ENCODE results near the gene PIGB. TPM values are rescaled to one million over a fixed set of nuclear protein-coding genes. Genes with fewer than 3 reads are reported as not detected.

The PIGB gene
- total RNA-seq, 1 donor from 2014 or later: 8.9 TPM

DNA sequence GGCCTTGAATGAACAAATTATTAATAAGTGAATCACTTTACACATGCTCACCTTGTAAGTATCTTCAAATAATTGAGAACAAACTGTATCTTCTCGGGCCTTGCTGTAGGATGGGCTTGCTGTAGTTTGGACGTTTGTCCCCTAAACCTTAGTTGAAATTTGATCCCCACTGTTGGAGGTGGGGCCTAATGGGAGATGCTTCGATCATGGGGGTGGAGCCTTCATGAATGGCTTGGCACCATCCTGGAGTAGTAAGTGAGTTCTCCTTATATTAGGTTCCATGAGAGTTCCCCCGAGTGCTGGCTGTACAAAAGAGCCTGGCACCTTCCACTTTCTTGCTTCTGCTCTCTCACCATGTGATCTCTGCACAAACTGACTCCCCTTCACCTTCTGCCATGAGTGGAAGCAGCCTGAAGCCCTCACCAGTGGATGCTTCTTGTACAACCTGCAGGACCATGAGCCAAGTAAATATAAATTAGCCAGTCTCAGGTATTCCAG lies 29.3 kb downstream of the PIGB start:
- Mint-ChIP-seq H3K27ac (ENCODE audit: unreplicated experiment) (no peak overlapping the region), H3K36me3 (ENCODE audit: low read depth) (peaks cover 7% of the 10 kb centered on the region), H3K4me3 (ENCODE audit: unreplicated experiment) (no peak overlapping the region), H3K27me3 (ENCODE audit: low read depth) (no peaks in the 10 kb centered on the region), H3K9me3 (ENCODE audit: low read depth) (no peaks in the 10 kb centered on the region), H3K4me1 (ENCODE audit: low read depth) (peaks cover 16% of the 10 kb centered on the region)
- TF ChIP-seq, protein P1, sequence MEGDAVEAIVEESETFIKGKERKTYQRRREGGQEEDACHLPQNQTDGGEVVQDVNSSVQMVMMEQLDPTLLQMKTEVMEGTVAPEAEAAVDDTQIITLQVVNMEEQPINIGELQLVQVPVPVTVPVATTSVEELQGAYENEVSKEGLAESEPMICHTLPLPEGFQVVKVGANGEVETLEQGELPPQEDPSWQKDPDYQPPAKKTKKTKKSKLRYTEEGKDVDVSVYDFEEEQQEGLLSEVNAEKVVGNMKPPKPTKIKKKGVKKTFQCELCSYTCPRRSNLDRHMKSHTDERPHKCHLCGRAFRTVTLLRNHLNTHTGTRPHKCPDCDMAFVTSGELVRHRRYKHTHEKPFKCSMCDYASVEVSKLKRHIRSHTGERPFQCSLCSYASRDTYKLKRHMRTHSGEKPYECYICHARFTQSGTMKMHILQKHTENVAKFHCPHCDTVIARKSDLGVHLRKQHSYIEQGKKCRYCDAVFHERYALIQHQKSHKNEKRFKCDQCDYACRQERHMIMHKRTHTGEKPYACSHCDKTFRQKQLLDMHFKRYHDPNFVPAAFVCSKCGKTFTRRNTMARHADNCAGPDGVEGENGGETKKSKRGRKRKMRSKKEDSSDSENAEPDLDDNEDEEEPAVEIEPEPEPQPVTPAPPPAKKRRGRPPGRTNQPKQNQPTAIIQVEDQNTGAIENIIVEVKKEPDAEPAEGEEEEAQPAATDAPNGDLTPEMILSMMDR (IDR thresholded peaks at IDR 0.05): no peak
- no peak for DNase-seq (ENCODE audit: low spot score)

DNA sequence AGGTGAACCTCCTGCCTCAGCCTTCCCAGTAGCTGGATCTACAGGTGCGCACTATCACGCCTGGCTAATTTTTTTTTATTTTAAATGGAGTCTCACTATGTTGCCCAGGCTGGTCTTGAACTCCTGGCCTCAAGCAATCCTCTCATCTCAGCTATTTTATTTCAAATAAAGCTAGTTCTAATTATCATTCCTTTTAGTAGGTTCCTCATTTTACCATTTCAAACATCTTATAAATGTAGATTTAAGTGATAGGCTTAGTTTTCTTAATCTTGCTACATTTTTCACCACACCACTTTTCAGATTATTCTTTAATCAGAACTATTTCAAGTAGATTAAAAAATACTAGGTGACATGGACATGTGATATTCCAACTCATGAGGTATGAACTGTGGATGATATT lies 30.3 kb downstream of the PIGB start:
- no peak for DNase-seq (ENCODE audit: low spot score)
- no peaks in the 10 kb centered on the region for H3K9me3 Mint-ChIP-seq (ENCODE audit: low read depth)
- peaks cover 7% of the 10 kb centered on the region for H3K4me1 Mint-ChIP-seq (ENCODE audit: low read depth)
- no peaks in the 10 kb centered on the region for H3K27me3 Mint-ChIP-seq (ENCODE audit: low read depth)
- TF ChIP-seq, protein P1 (IDR thresholded peaks at IDR 0.05): no peak
- H3K36me3 Mint-ChIP-seq (ENCODE audit: low read depth): peaks cover 7% of the 10 kb centered on the region
- no peak overlapping the region for H3K4me3 Mint-ChIP-seq (ENCODE audit: unreplicated experiment)
- no peak overlapping the region for H3K27ac Mint-ChIP-seq (ENCODE audit: unreplicated experiment)

DNA sequence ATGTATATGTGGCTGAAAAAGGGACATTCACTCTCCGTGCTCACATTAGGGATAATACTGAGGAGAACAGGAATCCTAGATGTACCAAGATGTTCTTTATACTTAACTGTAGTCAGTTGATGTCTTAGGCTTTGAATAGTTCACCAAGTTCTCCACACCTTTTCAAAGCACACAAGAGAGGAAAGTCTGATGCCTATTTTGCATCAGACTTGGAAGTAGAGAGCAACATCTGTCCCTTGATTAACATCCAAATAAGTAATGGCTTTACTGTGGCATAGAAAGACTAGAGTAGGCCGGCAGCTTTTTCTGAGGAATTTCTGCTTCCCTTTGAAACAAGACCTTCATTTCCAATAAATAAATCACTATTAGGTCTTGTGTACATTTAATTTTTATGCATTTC lies 34.0 kb downstream of the PIGB start:
- H3K27ac Mint-ChIP-seq (ENCODE audit: unreplicated experiment): no peak overlapping the region

DNA sequence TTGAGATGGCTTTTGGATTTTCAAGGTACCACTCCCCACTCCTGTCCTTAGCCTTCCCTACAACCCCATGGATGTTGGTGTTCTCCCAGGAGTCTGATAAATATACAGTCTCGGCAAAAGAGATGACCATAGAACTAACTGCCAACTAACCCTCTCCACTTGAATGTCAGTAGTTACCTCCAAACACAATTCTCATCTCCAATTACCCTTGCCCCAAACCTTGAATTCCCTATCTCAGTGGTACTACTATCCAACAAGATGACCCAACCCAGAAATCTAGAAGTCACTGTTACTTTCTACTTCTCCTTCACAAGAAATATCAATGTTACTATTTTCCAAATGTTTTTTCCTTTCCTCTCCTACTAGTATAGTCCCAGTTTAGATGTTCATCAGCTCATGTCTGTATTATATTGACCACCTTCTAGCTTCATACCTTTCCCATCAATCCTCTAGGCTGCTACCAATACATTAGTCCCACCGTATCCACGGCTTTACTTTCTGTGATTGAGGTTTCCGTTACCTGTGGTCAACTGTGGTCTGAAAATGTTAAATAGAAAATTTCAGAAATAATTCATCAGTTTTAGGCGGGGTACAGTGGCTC lies 38.1 kb downstream of the PIGB start:
- TF ChIP-seq, protein P1 (IDR thresholded peaks at IDR 0.05): no peak
- peaks cover 12% of the 10 kb centered on the region for H3K4me1 Mint-ChIP-seq (ENCODE audit: low read depth)
- peaks cover 24% of the 10 kb centered on the region for H3K36me3 Mint-ChIP-seq (ENCODE audit: low read depth)
- no peaks in the 10 kb centered on the region for H3K9me3 Mint-ChIP-seq (ENCODE audit: low read depth)
- no peaks in the 10 kb centered on the region for H3K27me3 Mint-ChIP-seq (ENCODE audit: low read depth)
- no peak for DNase-seq (ENCODE audit: low spot score)
- no peak overlapping the region for H3K4me3 Mint-ChIP-seq (ENCODE audit: unreplicated experiment)
- no peak overlapping the region for H3K27ac Mint-ChIP-seq (ENCODE audit: unreplicated experiment)

More for the DNA sequence above, 34.0 kb downstream of the PIGB start:
- Mint-ChIP-seq H3K4me3 (ENCODE audit: unreplicated experiment) (no peak overlapping the region), H3K4me1 (ENCODE audit: low read depth) (no peaks in the 10 kb centered on the region), H3K9me3 (ENCODE audit: low read depth) (no peaks in the 10 kb centered on the region), H3K36me3 (ENCODE audit: low read depth) (peaks cover 16% of the 10 kb centered on the region), H3K27me3 (ENCODE audit: low read depth) (no peaks in the 10 kb centered on the region)
- DNase-seq (ENCODE audit: low spot score): no peak
- TF ChIP-seq, protein P1 (IDR thresholded peaks at IDR 0.05): no peak

- Mint-ChIP-seq H3K9me3 (ENCODE audit: low read depth) (no peaks in the 10 kb centered on the region), H3K27ac (ENCODE audit: unreplicated experiment) (peak overlapping the region; percentile 1), H3K4me3 (ENCODE audit: unreplicated experiment) (no peak overlapping the region), H3K4me1 (ENCODE audit: low read depth) (peaks cover 12% of the 10 kb centered on the region), H3K36me3 (ENCODE audit: low read depth) (peaks cover 28% of the 10 kb centered on the region), H3K27me3 (ENCODE audit: low read depth) (no peaks in the 10 kb centered on the region)
- no peak for DNase-seq (ENCODE audit: low spot score)
- TF ChIP-seq, protein P1 (IDR thresholded peaks at IDR 0.05): no peak
Observed at GRCh38 chr15:55357774-55358173, 38.8 kb downstream of the PIGB start.
